K562 (cell line): ENCODE results near the gene B3GAT1.

ENCODE experiments used
- ARID1B ChIP-seq: fragments of 450-650 bp; IDR thresholded peaks from 2 replicates; pipeline ENCODE4 v1.6.1; 2016; ENCODE audit warnings: antibody characterized with exemption, mild to moderate bottlenecking, inconsistent platforms
- ATF3 ChIP-seq, 2 experiments: fragments of 450-650 bp in 1 of 2; sonication (generic) in 1 of 2; formaldehyde crosslinking in 1 of 2; IDR thresholded peaks in 1 of 2; conservative IDR thresholded peaks in 1 of 2; 2 replicates each; pipeline versions ENCODE4 v1.6.1 to v1.8.1; 2016 to 2023; ENCODE audit warnings: mild to moderate bottlenecking in 2 of 2, moderate library complexity in 2 of 2, inconsistent platforms in 1 of 2, missing genetic modification reagents in 1 of 2
- BRCA1 ChIP-seq, 2 experiments: fragments of 450-650 bp in 1 of 2; sonication (generic) in 1 of 2; formaldehyde crosslinking in 1 of 2; IDR thresholded peaks; 2 replicates each; pipeline versions ENCODE4 v1.5.0 to v1.6.1; 2017 to 2020; ENCODE audit warnings: mild to moderate bottlenecking in 1 of 2, missing genetic modification reagents in 1 of 2
- CBFA2T3 ChIP-seq: fragments of 450-650 bp; IDR thresholded peaks from 2 replicates; pipeline ENCODE4 v1.6.1; 2017
- CTCF ChIP-seq, 3 experiments: IDR thresholded peaks in 2 of 3; conservative IDR thresholded peaks in 1 of 3; 2 replicates each; pipeline ENCODE4 v1.5.1; 2011 to 2012; ENCODE audit warnings: low read length in 3 of 3, mild to moderate bottlenecking in 3 of 3, control low read depth in 2 of 3, improper control_type of control experiment in 1 of 3, inconsistent platforms in 1 of 3, low read depth in 1 of 3, mixed read lengths in 1 of 3, moderate library complexity in 1 of 3; ENCODE audit not compliant: insufficient read depth in 2 of 3
- E2F6 ChIP-seq, 2 experiments: IDR thresholded peaks; 2 replicates each; pipeline ENCODE4 v1.6.1; 2011; ENCODE audit warnings: borderline replicate concordance in 1 of 2, control low read depth in 1 of 2, low read depth in 1 of 2, low read length in 1 of 2, mild to moderate bottlenecking in 1 of 2, mixed read lengths in 1 of 2, moderate library complexity in 1 of 2; ENCODE audit not compliant: insufficient read depth in 1 of 2, insufficient read length in 1 of 2, poor library complexity in 1 of 2, severe bottlenecking in 1 of 2; ENCODE audit errors: extremely low read depth in 1 of 2
- EZH2 ChIP-seq: IDR thresholded peaks from 2 replicates; pipeline ENCODE4 v1.6.1; 2012; ENCODE audit warnings: low read depth, mild to moderate bottlenecking, inconsistent platforms, low read length, borderline replicate concordance
- MYC ChIP-seq, 2 experiments: fragments of 250-450 bp in 1 of 2; sonication (Bioruptor Pico) in 1 of 2; IDR thresholded peaks; 2 replicates each; pipeline versions ENCODE4 v1.5.1 to v1.6.1; 2012 to 2021; ENCODE audit warnings: low read depth in 2 of 2, borderline replicate concordance in 1 of 2, improper control_type of control experiment in 1 of 2, low read length in 1 of 2, mild to moderate bottlenecking in 1 of 2, moderate library complexity in 1 of 2
- NCOA2 ChIP-seq, 2 experiments: fragments of 450-650 bp; IDR thresholded peaks; 2 replicates each; pipeline ENCODE4 v1.6.1; 2018; ENCODE audit warnings: mild to moderate bottlenecking in 2 of 2, moderate library complexity in 1 of 2; ENCODE audit not compliant: partially characterized antibody in 2 of 2
- SAP30 ChIP-seq: fragments of 200-600 bp; sonication (generic); IDR thresholded peaks from 2 replicates; pipeline ENCODE4 v1.6.1; 2012; ENCODE audit warnings: borderline replicate concordance, low read depth, mild to moderate bottlenecking, moderate library complexity, low read length, control low read depth, inconsistent platforms; ENCODE audit not compliant: insufficient read depth, poor library complexity, severe bottlenecking
- ZNF398 ChIP-seq: fragments of 250-450 bp; sonication (Bioruptor Pico); IDR thresholded peaks from 2 replicates; pipeline ENCODE4 v1.8.0; 2021; ENCODE audit warnings: moderate library complexity, mild to moderate bottlenecking, inconsistent platforms
- TF ChIP-seq, protein P1 (sequence below): fragments of 450-650 bp; formaldehyde crosslinking; IDR thresholded peaks from 2 replicates; pipeline ENCODE4 v1.4.0; 2020; ENCODE audit warnings: mild to moderate bottlenecking, mixed read lengths
- TF ChIP-seq, protein P2 (sequence below): sonication (generic); formaldehyde crosslinking; IDR thresholded peaks from 2 replicates; pipeline ENCODE4 v1.9.0; 2022; ENCODE audit warnings: mild to moderate bottlenecking, missing genetic modification reagents

GRCh38 chr11:134362192-134362901 lies 49.7 kb downstream of the B3GAT1 start:
- TF ChIP-seq ARID1B (no peak), CBFA2T3 (no peak), EZH2 (no peak), ZNF398 (CRISPR knock-in tag) (no peak), MYC (IDR thresholded peaks at IDR 0.05; ENCODE audit: low read depth, low read length) (no peak), MYC (CRISPR knock-in tag; IDR thresholded peaks at IDR 0.05; ENCODE audit: borderline replicate concordance, low read depth) (no peak), CTCF (IDR thresholded peaks at IDR 0.05 in 2 of 3, conservative IDR thresholded peaks at IDR 0.05 in 1 of 3; ENCODE audit: insufficient read depth in 2 of 3, low read depth in 1 of 3, low read length in 3 of 3) (no peak), E2F6 (IDR thresholded peaks at IDR 0.05; ENCODE audit: borderline replicate concordance in 1 of 2, extremely low read depth in 1 of 2, insufficient read depth in 1 of 2, insufficient read length in 1 of 2, low read depth in 1 of 2, low read length in 1 of 2, poor library complexity in 1 of 2, severe bottlenecking in 1 of 2) (no peak), BRCA1 (IDR thresholded peaks at IDR 0.05) (no peak), BRCA1 (CRISPR knock-in tag; IDR thresholded peaks at IDR 0.05) (no peak), SAP30 (no peak), NCOA2 (IDR thresholded peaks at IDR 0.05; ENCODE audit: partially characterized antibody in 2 of 2) (no peak), ATF3 (IDR thresholded peaks at IDR 0.05) (no peak), ATF3 (CRISPR knock-in tag; conservative IDR thresholded peaks at IDR 0.05) (no peak)
- TF ChIP-seq, protein P1, sequence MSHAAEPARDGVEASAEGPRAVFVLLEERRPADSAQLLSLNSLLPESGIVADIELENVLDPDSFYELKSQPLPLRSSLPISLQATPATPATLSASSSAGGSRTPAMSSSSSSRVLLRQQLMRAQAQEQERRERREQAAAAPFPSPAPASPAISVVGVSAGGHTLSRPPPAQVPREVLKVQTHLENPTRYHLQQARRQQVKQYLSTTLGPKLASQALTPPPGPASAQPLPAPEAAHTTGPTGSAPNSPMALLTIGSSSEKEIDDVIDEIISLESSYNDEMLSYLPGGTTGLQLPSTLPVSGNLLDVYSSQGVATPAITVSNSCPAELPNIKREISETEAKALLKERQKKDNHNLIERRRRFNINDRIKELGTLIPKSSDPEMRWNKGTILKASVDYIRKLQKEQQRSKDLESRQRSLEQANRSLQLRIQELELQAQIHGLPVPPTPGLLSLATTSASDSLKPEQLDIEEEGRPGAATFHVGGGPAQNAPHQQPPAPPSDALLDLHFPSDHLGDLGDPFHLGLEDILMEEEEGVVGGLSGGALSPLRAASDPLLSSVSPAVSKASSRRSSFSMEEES (CRISPR knock-in tag): no peak
- TF ChIP-seq, protein P2, sequence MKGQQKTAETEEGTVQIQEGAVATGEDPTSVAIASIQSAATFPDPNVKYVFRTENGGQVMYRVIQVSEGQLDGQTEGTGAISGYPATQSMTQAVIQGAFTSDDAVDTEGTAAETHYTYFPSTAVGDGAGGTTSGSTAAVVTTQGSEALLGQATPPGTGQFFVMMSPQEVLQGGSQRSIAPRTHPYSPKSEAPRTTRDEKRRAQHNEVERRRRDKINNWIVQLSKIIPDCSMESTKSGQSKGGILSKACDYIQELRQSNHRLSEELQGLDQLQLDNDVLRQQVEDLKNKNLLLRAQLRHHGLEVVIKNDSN (CRISPR knock-in tag): no peak
